GM23338 (cell line): Measurements from ENCODE around the gene RFPL4AL1. TPM values are rescaled to one million over a fixed set of nuclear protein-coding genes. Genes with fewer than 3 reads are reported as not detected.

Source experiments
- ATAC-seq: fragments of 200-7000 bp; cut with Tn5 transposase; 3 replicates; pipeline ENCODE4 v1.9.1; 2020
- DNase-seq: peaks from one replicate; pipeline ENCODE4 v3.0.0-alpha.2; 2015; ENCODE audit warnings: low spot score
- H2AFZ ChIP-seq: fragments of 200-600 bp; sonication (generic); 2 replicates; pipeline ENCODE4 v1.8.0; 2016; ENCODE audit warnings: antibody characterized with exemption, mild to moderate bottlenecking, moderate library complexity
- H3F3A ChIP-seq: fragments of 200-600 bp; sonication (generic); replicated peaks from 2 replicates; pipeline ENCODE4 v1.8.0; 2017; ENCODE audit warnings: antibody characterized with exemption, mixed run types, low read depth
- H3K27ac ChIP-seq: fragments of 200-600 bp; sonication (generic); 2 replicates; pipeline ENCODE4 v1.6.1; 2016; ENCODE audit warnings: low read depth
- H3K27me3 ChIP-seq: fragments of 200-600 bp; sonication (generic); 2 replicates; pipeline ENCODE4 v1.8.0; 2016; ENCODE audit warnings: mild to moderate bottlenecking, mixed run types, moderate library complexity; ENCODE audit not compliant: insufficient read depth
- H3K36me3 ChIP-seq: fragments of 200-600 bp; sonication (generic); 2 replicates; pipeline ENCODE4 v1.8.0; 2016; ENCODE audit warnings: mild to moderate bottlenecking; ENCODE audit not compliant: insufficient read depth
- H3K4me1 ChIP-seq: fragments of 200-600 bp; sonication (generic); 2 replicates; pipeline ENCODE4 v1.8.0; 2016; ENCODE audit warnings: mild to moderate bottlenecking, moderate library complexity; ENCODE audit not compliant: insufficient read depth
- H3K4me2 ChIP-seq: fragments of 200-600 bp; sonication (generic); 2 replicates; pipeline ENCODE4 v1.7.1; 2017; ENCODE audit warnings: mixed run types
- H3K4me3 ChIP-seq: fragments of 200-600 bp; sonication (generic); 2 replicates; pipeline ENCODE4 v1.6.1; 2016; ENCODE audit warnings: mixed run types
- H3K79me2 ChIP-seq: fragments of 200-600 bp; sonication (generic); replicated peaks from 2 replicates; pipeline ENCODE4 v1.8.0; 2017; ENCODE audit warnings: mild to moderate bottlenecking; ENCODE audit not compliant: insufficient read depth
- H3K9me2 ChIP-seq: fragments of 200-600 bp; sonication (generic); 2 replicates; pipeline ENCODE4 v1.8.0; 2017; ENCODE audit not compliant: insufficient read depth
- H4K20me1 ChIP-seq: fragments of 200-600 bp; sonication (generic); replicated peaks from 2 replicates; pipeline ENCODE4 v1.8.0; 2017; ENCODE audit warnings: mild to moderate bottlenecking; ENCODE audit not compliant: insufficient read depth
- H3K27ac Mint-ChIP-seq: 2 replicates; pipeline ENCODE4 v1.8.0; 2020; ENCODE audit warnings: inconsistent platforms, mild to moderate bottlenecking, moderate library complexity, mixed read lengths
- H3K27me3 Mint-ChIP-seq: 3 replicates; pipeline ENCODE4 v1.8.0; 2022; ENCODE audit warnings: low read depth, mild to moderate bottlenecking, moderate library complexity, mixed read lengths, inconsistent platforms; ENCODE audit not compliant: insufficient read depth, poor library complexity
- H3K36me3 Mint-ChIP-seq: 3 replicates; pipeline ENCODE4 v1.8.0; 2021; ENCODE audit warnings: low read depth, mild to moderate bottlenecking, inconsistent platforms, moderate library complexity, mixed read lengths
- H3K4me1 Mint-ChIP-seq: 3 replicates; pipeline ENCODE4 v1.8.0; 2020; ENCODE audit warnings: mild to moderate bottlenecking, inconsistent platforms, mixed read lengths
- H3K4me3 Mint-ChIP-seq: 3 replicates; pipeline ENCODE4 v1.8.0; 2021; ENCODE audit warnings: moderate library complexity, mild to moderate bottlenecking, inconsistent platforms, mixed read lengths
- H3K9me3 Mint-ChIP-seq: 3 replicates; pipeline ENCODE4 v1.8.0; 2020; ENCODE audit warnings: moderate library complexity, mild to moderate bottlenecking, inconsistent platforms, mixed read lengths
- CREB1 ChIP-seq: fragments of 250-450 bp; sonication (Bioruptor Pico); IDR thresholded peaks from 2 replicates; pipeline ENCODE4 v1.5.0; 2020; ENCODE audit warnings: low read depth, mild to moderate bottlenecking, moderate library complexity
- ETS1 ChIP-seq: IDR thresholded peaks from 2 replicates; pipeline ENCODE4 v1.6.1; 2016; ENCODE audit warnings: antibody characterized with exemption
- NANOG ChIP-seq: IDR thresholded peaks from 2 replicates; pipeline ENCODE4 v1.6.1; 2016; ENCODE audit warnings: antibody characterized with exemption, borderline replicate concordance
- POLR2AphosphoS5 ChIP-seq: IDR thresholded peaks from 2 replicates; pipeline ENCODE4 v1.6.1; 2016; ENCODE audit warnings: antibody characterized with exemption, low read depth
- REST ChIP-seq: IDR thresholded peaks from one replicate; pipeline ENCODE4 v1.6.1; 2018; ENCODE audit warnings: antibody characterized with exemption; ENCODE audit not compliant: unreplicated experiment
- STAT1 ChIP-seq: IDR thresholded peaks from one replicate; pipeline ENCODE4 v1.6.1; 2016; ENCODE audit warnings: antibody characterized with exemption; ENCODE audit not compliant: unreplicated experiment
- ZNF331 ChIP-seq: fragments of 250-450 bp; sonication (Bioruptor Pico); IDR thresholded peaks from 2 replicates; pipeline ENCODE4 v1.5.0; 2020; ENCODE audit warnings: low read depth, mild to moderate bottlenecking, moderate library complexity
- ZNF462 ChIP-seq: fragments of 250-450 bp; sonication (Bioruptor Pico); IDR thresholded peaks from 2 replicates; pipeline ENCODE4 v1.5.0; 2020; ENCODE audit warnings: mild to moderate bottlenecking, moderate library complexity
- polyA plus RNA-seq: library from polyadenylated mRNA; unstranded; fragments of >200 nt; fragmentation: Nextera tagmentation; extraction: Ambion mirVana; gene quantifications from 2 replicates; pipeline ENCODE4 v1.2.1, GENCODE V29; 2016
- total RNA-seq: library from RNA; depleted of rRNA; stranded (reverse); fragments of >200 nt; shearing (Covaris generic); gene quantifications from 2 replicates; pipeline ENCODE4 v1.2.3, GENCODE V29; 2014
- TF ChIP-seq, protein P1 (sequence below), 2 experiments: fragments of 200-600 bp in 1 of 2; sonication (generic) in 1 of 2; conservative IDR thresholded peaks; 2 replicates each; pipeline versions ENCODE4 v1.5.1 to v1.6.1; 2016 to 2017; ENCODE audit warnings: antibody characterized with exemption in 2 of 2, low read depth in 2 of 2, mild to moderate bottlenecking in 2 of 2, moderate library complexity in 1 of 2

RFPL4AL1 gene
- total and polyA plus RNA-seq, 2 experiments from 2014 or later: not detected

DNA sequence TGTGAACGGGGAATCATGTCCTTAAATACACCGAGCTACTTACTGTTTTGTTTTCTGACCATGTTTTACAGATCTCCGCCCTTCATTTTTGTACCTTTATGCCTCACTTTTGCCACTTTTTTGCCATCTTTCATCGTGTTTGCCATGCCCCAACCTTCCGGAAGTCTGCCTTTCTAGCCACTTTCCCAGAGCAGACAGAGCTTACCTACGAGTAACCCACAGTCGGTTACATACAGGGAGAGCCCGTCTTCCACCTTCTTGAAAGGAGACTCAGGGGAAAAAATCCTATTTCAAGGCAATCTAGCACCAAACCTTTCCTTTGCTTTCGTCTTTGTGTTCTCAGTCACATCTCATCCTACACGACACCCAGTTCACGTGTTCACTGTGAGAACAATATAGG lies 26.1 kb downstream of the RFPL4AL1 start (continued):
- TF ChIP-seq REST (no peak), STAT1 (no peak), POLR2AphosphoS5 (no peak)

- Histone ChIP-seq H3K4me1 (no peaks in the 10 kb centered on the region), H4K20me1 (no peaks in the 10 kb centered on the region), H3K79me2 (no peaks in the 10 kb centered on the region), H3K27me3 (no peaks in the 10 kb centered on the region), H3K9me2 (no peaks in the 10 kb centered on the region), H3K4me2 (no peak overlapping the region), H3F3A (no peaks in the 10 kb centered on the region), H3K4me3 (no peak overlapping the region), H3K36me3 (no peaks in the 10 kb centered on the region; the same call in 1 of the 2 replicates), H2AFZ (no peak overlapping the region), H3K27ac (no peak overlapping the region)
- no peak for ATAC-seq
- Mint-ChIP-seq H3K4me1 (no peaks in the 10 kb centered on the region), H3K27me3 (no peaks in the 10 kb centered on the region), H3K27ac (no peak overlapping the region), H3K4me3 (no peak overlapping the region), H3K9me3 (peaks cover 97% of the 10 kb centered on the region), H3K36me3 (peaks cover 39% of the 10 kb centered on the region)
- no peak for DNase-seq
- TF ChIP-seq POLR2AphosphoS5: no peak
- TF ChIP-seq ZNF331 (CRISPR knock-in tag): no peak
- no peak for TF ChIP-seq NANOG
- TF ChIP-seq, protein P1, sequence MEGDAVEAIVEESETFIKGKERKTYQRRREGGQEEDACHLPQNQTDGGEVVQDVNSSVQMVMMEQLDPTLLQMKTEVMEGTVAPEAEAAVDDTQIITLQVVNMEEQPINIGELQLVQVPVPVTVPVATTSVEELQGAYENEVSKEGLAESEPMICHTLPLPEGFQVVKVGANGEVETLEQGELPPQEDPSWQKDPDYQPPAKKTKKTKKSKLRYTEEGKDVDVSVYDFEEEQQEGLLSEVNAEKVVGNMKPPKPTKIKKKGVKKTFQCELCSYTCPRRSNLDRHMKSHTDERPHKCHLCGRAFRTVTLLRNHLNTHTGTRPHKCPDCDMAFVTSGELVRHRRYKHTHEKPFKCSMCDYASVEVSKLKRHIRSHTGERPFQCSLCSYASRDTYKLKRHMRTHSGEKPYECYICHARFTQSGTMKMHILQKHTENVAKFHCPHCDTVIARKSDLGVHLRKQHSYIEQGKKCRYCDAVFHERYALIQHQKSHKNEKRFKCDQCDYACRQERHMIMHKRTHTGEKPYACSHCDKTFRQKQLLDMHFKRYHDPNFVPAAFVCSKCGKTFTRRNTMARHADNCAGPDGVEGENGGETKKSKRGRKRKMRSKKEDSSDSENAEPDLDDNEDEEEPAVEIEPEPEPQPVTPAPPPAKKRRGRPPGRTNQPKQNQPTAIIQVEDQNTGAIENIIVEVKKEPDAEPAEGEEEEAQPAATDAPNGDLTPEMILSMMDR (conservative IDR thresholded peaks at IDR 0.05; ENCODE audit: low read depth in 2 of 2): no peak
- TF ChIP-seq CREB1 (CRISPR knock-in tag): no peak
- TF ChIP-seq ETS1: no peak
- no peak for TF ChIP-seq STAT1
- no peak for TF ChIP-seq ZNF462 (CRISPR knock-in tag)
Measured at GRCh38 chr19:55801416-55801815, 32.5 kb downstream of the RFPL4AL1 start.
